Psoas muscle (tissue), 8 donors: ENCODE measurements around the gene QKI. TPM values are rescaled to one million over a fixed set of nuclear protein-coding genes. Genes with fewer than 3 reads are reported as not detected.

Experiments
- ATAC-seq, 4 donors: fragments of 200-7000 bp; cut with Tn5 transposase; one replicate each; pipeline ENCODE4 v1.9.1; 2020; ENCODE audit warnings: moderate library complexity in 3 of 4, mild to moderate bottlenecking in 2 of 4
- DNase-seq, 2 donors: peaks; one replicate each; pipeline ENCODE4 v3.0.0-alpha.2; 2020
- H3K27ac ChIP-seq: fragments of 200-600 bp; one replicate; pipeline ENCODE4 v1.8.0; 2022
- H3K27me3 ChIP-seq, 3 donors: fragments of 200-600 bp in 1 of 3; one replicate each; pipeline versions ENCODE4 v1.6.1 to v1.8.0; 2013 to 2022; ENCODE audit warnings: low read length in 2 of 3, mild to moderate bottlenecking in 2 of 3, moderate library complexity in 1 of 3; ENCODE audit not compliant: insufficient read depth in 3 of 3
- H3K36me3 ChIP-seq, 2 donors: fragments of 200-600 bp in 1 of 2; one replicate each; pipeline versions ENCODE4 v1.6.1 to v1.8.0; 2013 to 2022; ENCODE audit warnings: low read depth in 1 of 2, mild to moderate bottlenecking in 1 of 2, moderate library complexity in 1 of 2; ENCODE audit not compliant: insufficient read depth in 1 of 2
- H3K4me1 ChIP-seq: fragments of 200-600 bp; one replicate; pipeline ENCODE4 v1.8.0; 2022
- H3K4me3 ChIP-seq: fragments of 200-600 bp; one replicate; pipeline ENCODE4 v1.8.0; 2022; ENCODE audit warnings: mild to moderate bottlenecking
- H3K9me3 ChIP-seq: fragments of 200-600 bp; one replicate; pipeline ENCODE4 v1.8.0; 2022
- CTCF ChIP-seq: fragments of 200-600 bp; IDR thresholded peaks from one replicate; pipeline ENCODE4 v1.8.0; 2022; ENCODE audit warnings: antibody characterized with exemption
- WGBS, 3 donors: extraction: QIAGEN DNeasy Blood & Tissue Kit; methylation state at CpG; one replicate each; pipeline versions ENCODE4 v1.1.6 to v1.1.7; 2013; 5-methylcytosine and 5-hydroxymethylcytosine counted together
- intact Hi-C, 2 donors: fragments of 100-400 bp; cut with DNase I; formaldehyde crosslinking; loops; one replicate each; pipeline versions ENCODE4 v1.11.0 to v1.14.2; 2022
- polyA plus RNA-seq, 3 donors: library from polyadenylated mRNA; stranded (reverse); fragments of 200-250 nt; gene quantifications; one replicate each; pipeline ENCODE4 v1.2.3, GENCODE V29; 2013
- total RNA-seq, 4 donors: library from RNA; stranded (reverse); fragmentation: NEBNext Ultra II Directional in 2 of 4; extraction: Animal tissue kit (Norgen Biotek cat#: 25700) in 2 of 4; gene quantifications; one replicate each; pipeline versions ENCODE4 v1.2.1 to v1.2.4, GENCODE V29; 2021 to 2023
- donor health status: healthy with polysubstance abuse.
- donor health status: DM: no; HTN: no; CAD: no; lungs with moderate emphysema.
- donor health status: Bipolar disorder and iron deficiency.
- donor health status: healthy.
- donor health status: DM: yes; HTN: yes; CAD: no.
- donor health status: DM: no; HTN: no; CAD: no.
- donor health status: DM: no; HTN: no; CAD: no.
- donor health status: DM: yes; HTN: yes; CAD: no.

Gene QKI
- total and polyA plus RNA-seq, 7 donors = 62.0 to 421 (median 275) TPM

GRCh38 chr6:163599684-163600083 lies 185.2 kb downstream of the QKI start:
- Histone ChIP-seq H3K4me1 (no peaks in the 10 kb centered on the region), H3K4me3 (no peak overlapping the region), H3K9me3 (no peaks in the 10 kb centered on the region), H3K36me3 (no peaks in the 10 kb centered on the region), H3K27ac (no peak overlapping the region), H3K27me3 (no peaks in the 10 kb centered on the region)
- no peak for ATAC-seq
- 90 to 96% (median 93%) methylated on average over 2 of the region's 2 CpGs for WGBS, 3 donors
- intact Hi-C loops = no loop called here
- no peak for TF ChIP-seq CTCF
- no peak for DNase-seq

GRCh38 chr6:163600331-163600730 lies 185.8 kb downstream of the QKI start:
- Histone ChIP-seq H3K9me3 (no peaks in the 10 kb centered on the region), H3K36me3 (no peaks in the 10 kb centered on the region), H3K27ac (no peak overlapping the region), H3K4me3 (no peak overlapping the region), H3K27me3 (no peaks in the 10 kb centered on the region), H3K4me1 (no peaks in the 10 kb centered on the region)
- TF ChIP-seq CTCF = no peak
- ATAC-seq (no peak), DNase-seq (no peak)
- WGBS, 3 donors = 68 to 80% (median 70%) methylated on average over 5 of the region's 5 CpGs
- intact Hi-C loops = no loop called here

- H3K9me3 ChIP-seq = no peaks in the 10 kb centered on the region
- intact Hi-C loops = no loop called here
- 84 to 91% (median 91%) methylated on average over 9 of the region's 9 CpGs for WGBS, 3 donors
- H3K27ac ChIP-seq = no peak overlapping the region
- no peaks in the 10 kb centered on the region for H3K27me3 ChIP-seq
- no peak for TF ChIP-seq CTCF
- no peaks in the 10 kb centered on the region for H3K4me1 ChIP-seq
- DNase-seq = no peak
- no peak overlapping the region for H3K4me3 ChIP-seq
- no peaks in the 10 kb centered on the region for H3K36me3 ChIP-seq
- ATAC-seq = no peak
Observed at GRCh38 chr6:163600781-163601180, 186.3 kb downstream of the QKI start.

- H3K9me3 ChIP-seq = no peaks in the 10 kb centered on the region
- intact Hi-C loops = no loop called here
- H3K27me3 ChIP-seq = no peaks in the 10 kb centered on the region
- ATAC-seq (no peak), DNase-seq (no peak)
- no peaks in the 10 kb centered on the region for H3K4me1 ChIP-seq
- H3K4me3 ChIP-seq = no peak overlapping the region
- no peak for TF ChIP-seq CTCF
- no peak overlapping the region for H3K27ac ChIP-seq
- no peaks in the 10 kb centered on the region for H3K36me3 ChIP-seq
- WGBS, 3 donors = 86 to 96% (median 95%) methylated on average over 14 of the region's 14 CpGs
Observed at GRCh38 chr6:163602851-163603250, 188.3 kb downstream of the QKI start.

GRCh38 chr6:163603395-163603794 lies 188.9 kb downstream of the QKI start:
- DNase-seq (no peak), ATAC-seq (no peak)
- no peaks in the 10 kb centered on the region for H3K36me3 ChIP-seq
- no peak overlapping the region for H3K4me3 ChIP-seq
- no peak for TF ChIP-seq CTCF
- no peaks in the 10 kb centered on the region for H3K27me3 ChIP-seq
- intact Hi-C loops = no loop called here
- H3K9me3 ChIP-seq = no peaks in the 10 kb centered on the region
- no peak overlapping the region for H3K27ac ChIP-seq
- 78 to 92% (median 85%) methylated on average over 2 of the region's 2 CpGs for WGBS, 3 donors
- no peaks in the 10 kb centered on the region for H3K4me1 ChIP-seq
